ENCODE results near the gene MYBPH.

MYBPH gene

GRCh38 chr1:203187689-203188264, 12.2 kb upstream of the MYBPH start:
- no peak for ATAC-seq

GRCh38 chr1:203187304-203187685, 11.7 kb upstream of the MYBPH start:
- ATAC-seq: no peak
- TF ChIP-seq ISL1 (CRISPR knock-in tag; IDR thresholded peaks at IDR 0.05) (no peak), TSHZ2 (CRISPR knock-in tag; IDR thresholded peaks at IDR 0.05) (no peak), ZNF70 (CRISPR knock-in tag; IDR thresholded peaks at IDR 0.05) (no peak), BACH2 (CRISPR knock-in tag; IDR thresholded peaks at IDR 0.05; ENCODE audit: borderline replicate concordance) (no peak), ZFP3 (CRISPR knock-in tag; IDR thresholded peaks at IDR 0.05) (no peak), ZNF565 (CRISPR knock-in tag; conservative IDR thresholded peaks at IDR 0.05; ENCODE audit: low read depth) (no peak), ESRRG (CRISPR knock-in tag; IDR thresholded peaks at IDR 0.05) (no peak), OSR1 (CRISPR knock-in tag; IDR thresholded peaks at IDR 0.05) (no peak), POU6F1 (CRISPR knock-in tag; IDR thresholded peaks at IDR 0.05; ENCODE audit: borderline replicate concordance, low read depth) (no peak), ZFP30 (CRISPR knock-in tag; IDR thresholded peaks at IDR 0.05) (no peak), PPARA (CRISPR knock-in tag; IDR thresholded peaks at IDR 0.05; ENCODE audit: borderline replicate concordance) (no peak), CREB5 (CRISPR knock-in tag; IDR thresholded peaks at IDR 0.05; ENCODE audit: low read depth) (no peak), RARB (CRISPR knock-in tag; IDR thresholded peaks at IDR 0.05) (no peak)

More at GRCh38 chr1:203187689-203188264, 12.2 kb upstream of the MYBPH start:
- TF ChIP-seq GLIS3 (CRISPR knock-in tag; IDR thresholded peaks at IDR 0.05): no peak
- no peak for TF ChIP-seq ZNF565 (CRISPR knock-in tag; conservative IDR thresholded peaks at IDR 0.05; ENCODE audit: low read depth)
- no peak for TF ChIP-seq CSDC2 (CRISPR knock-in tag; IDR thresholded peaks at IDR 0.05)
- no peak for TF ChIP-seq ZNF8 (CRISPR knock-in tag; IDR thresholded peaks at IDR 0.05)
- TF ChIP-seq ZC3H10 (CRISPR knock-in tag; IDR thresholded peaks at IDR 0.05): no peak
- TF ChIP-seq ZFP30 (CRISPR knock-in tag; IDR thresholded peaks at IDR 0.05): no peak
- TF ChIP-seq TCF4 (CRISPR knock-in tag; IDR thresholded peaks at IDR 0.05; ENCODE audit: borderline replicate concordance): no peak
- no peak for TF ChIP-seq ZFP3 (CRISPR knock-in tag; IDR thresholded peaks at IDR 0.05)
- TF ChIP-seq ZNF70 (CRISPR knock-in tag; IDR thresholded peaks at IDR 0.05): no peak
- no peak for TF ChIP-seq TOX (CRISPR knock-in tag; IDR thresholded peaks at IDR 0.05; ENCODE audit: borderline replicate concordance)
- TF ChIP-seq BACH2 (CRISPR knock-in tag; IDR thresholded peaks at IDR 0.05; ENCODE audit: borderline replicate concordance): no peak
- no peak for TF ChIP-seq ARNTL (CRISPR knock-in tag; IDR thresholded peaks at IDR 0.05; ENCODE audit: borderline replicate concordance, low read depth)
- no peak for TF ChIP-seq TSHZ2 (CRISPR knock-in tag; IDR thresholded peaks at IDR 0.05)
- TF ChIP-seq OSR1 (CRISPR knock-in tag; IDR thresholded peaks at IDR 0.05): no peak
- TF ChIP-seq PATZ1 (CRISPR knock-in tag; IDR thresholded peaks at IDR 0.05; ENCODE audit: borderline replicate concordance): no peak
